Measurements from ENCODE around the gene TBATA.

The TBATA gene

GRCh38 chr10:70733051-70733450 lies 52.1 kb downstream of the TBATA start:
- DNase-seq (ENCODE audit: low spot score) = no peak

GRCh38 chr10:70732569-70732968 lies 52.6 kb downstream of the TBATA start:
- DNase-seq (ENCODE audit: low spot score) = no peak
- no peak for TF ChIP-seq CTCF (IDR thresholded peaks at IDR 0.05)

More at GRCh38 chr10:70733051-70733450, 52.1 kb downstream of the TBATA start:
- no peak overlapping the region for H3K27ac ChIP-seq
- no peak overlapping the region for H3K4me3 ChIP-seq
- no peak for TF ChIP-seq CTCF (IDR thresholded peaks at IDR 0.05)

GRCh38 chr10:70730955-70731354 lies 54.2 kb downstream of the TBATA start:
- no peak overlapping the region for H3K27ac ChIP-seq
- DNase-seq (ENCODE audit: low spot score) = no peak
- no peak overlapping the region for H3K4me3 ChIP-seq
- TF ChIP-seq CTCF (IDR thresholded peaks at IDR 0.05) = no peak

More at GRCh38 chr10:70732569-70732968, 52.6 kb downstream of the TBATA start:
- no peak overlapping the region for H3K4me3 ChIP-seq
- no peak overlapping the region for H3K27ac ChIP-seq

- Histone ChIP-seq H3K4me3 (no peak overlapping the region), H3K27ac (no peak overlapping the region)
- no peak for DNase-seq (ENCODE audit: low spot score)
- TF ChIP-seq CTCF (IDR thresholded peaks at IDR 0.05) = no peak
Measured at GRCh38 chr10:70729763-70730357, 55.3 kb downstream of the TBATA start.

- H3K27ac ChIP-seq = no peak overlapping the region
- H3K4me3 ChIP-seq = no peak overlapping the region
- no peak for DNase-seq (ENCODE audit: low spot score)
- no peak for TF ChIP-seq CTCF (IDR thresholded peaks at IDR 0.05)
Measured at GRCh38 chr10:70728328-70728727, 56.8 kb downstream of the TBATA start.

GRCh38 chr10:70726909-70727495 lies 58.2 kb downstream of the TBATA start:
- Histone ChIP-seq H3K27ac (no peak overlapping the region), H3K4me3 (no peak overlapping the region)
- TF ChIP-seq CTCF (IDR thresholded peaks at IDR 0.05) = no peak
- DNase-seq (ENCODE audit: low spot score) = no peak

- TF ChIP-seq CTCF (IDR thresholded peaks at IDR 0.05) = no peak
- Histone ChIP-seq H3K27ac (no peak overlapping the region), H3K4me3 (no peak overlapping the region)
- no peak for DNase-seq (ENCODE audit: low spot score)
Measured at GRCh38 chr10:70723771-70724170, 61.4 kb downstream of the TBATA start.
